H1 (cell line): ENCODE data around the gene DHX36. TPM values are rescaled to one million over a fixed set of nuclear protein-coding genes. Genes with fewer than 3 reads are reported as not detected.

Experiments used
- CTCF ChIA-PET: fragments of 300-600 bp; sonication (Branson Sonifier 250); formaldehyde crosslinking; loops from one replicate; lab custom pipeline; 2021; ENCODE audit not compliant: partially characterized antibody; lab: Charles Lee
- POLR2A ChIA-PET: fragments of 300-600 bp; sonication (Branson Sonifier 250); formaldehyde crosslinking; loops from one replicate; lab custom pipeline; 2021; ENCODE audit warnings: inconsistent platforms; ENCODE audit not compliant: partially characterized antibody; lab: Charles Lee
- DNase-seq, 2 experiments: peaks; one replicate each; pipeline versions ENCODE4 v3.0.0 to v3.0.0-alpha.2; 2010 to 2022; ENCODE audit warnings: low spot score in 2 of 2, low read depth in 1 of 2, mixed read lengths in 1 of 2
- FAIRE-seq: peaks from 2 replicates; lab custom pipeline; 2011; peaks lifted over from hg19 to GRCh38; lab: Jason Lieb, UNC
- H2AFZ ChIP-seq: 2 replicates; pipeline ENCODE4 v1.8.1; 2012; ENCODE audit warnings: low read length, inconsistent platforms
- H2AK5ac ChIP-seq: 2 replicates; pipeline ENCODE4 v1.6.1; 2013; ENCODE audit warnings: low read depth, low read length
- H2BK120ac ChIP-seq: replicated peaks from 2 replicates; pipeline ENCODE3; 2013; ENCODE audit warnings: low read depth, low read length, inconsistent platforms
- H2BK12ac ChIP-seq: 2 replicates; pipeline ENCODE4 v1.6.1; 2013; ENCODE audit warnings: low read depth, low read length
- H2BK15ac ChIP-seq: 2 replicates; pipeline ENCODE4 v1.6.1; 2013; ENCODE audit warnings: low read length
- H2BK20ac ChIP-seq: 2 replicates; pipeline ENCODE4 v1.6.1; 2013; ENCODE audit warnings: low read length
- H2BK5ac ChIP-seq: 2 replicates; pipeline ENCODE4 v1.6.1; 2013; ENCODE audit warnings: low read depth, low read length
- H3K14ac ChIP-seq: 2 replicates; pipeline ENCODE4 v1.6.1; 2013; ENCODE audit warnings: inconsistent platforms; ENCODE audit not compliant: insufficient read length
- H3K18ac ChIP-seq: 2 replicates; pipeline ENCODE4 v1.6.1; 2013; ENCODE audit warnings: low read length; ENCODE audit errors: extremely low read depth
- H3K23ac ChIP-seq: 2 replicates; pipeline ENCODE4 v1.6.1; 2013; ENCODE audit warnings: inconsistent platforms; ENCODE audit not compliant: insufficient read length
- H3K23me2 ChIP-seq: 2 replicates; pipeline ENCODE4 v1.6.1; 2013; ENCODE audit warnings: low read depth, low read length
- H3K27ac ChIP-seq: 2 replicates; pipeline ENCODE4 v1.6.1; 2011; ENCODE audit warnings: low read depth, low read length, inconsistent platforms
- H3K27me3 ChIP-seq, 4 experiments: replicated peaks in 1 of 4; 1 replicate in 1 of 4; 2 replicates in 3 of 4; pipeline versions ENCODE4 v1.6.1 to v1.8.1; 2011 to 2013; ENCODE audit warnings: low read length in 3 of 4, mild to moderate bottlenecking in 3 of 4, inconsistent platforms in 2 of 4, mixed read lengths in 2 of 4, moderate library complexity in 1 of 4; ENCODE audit not compliant: control insufficient read depth in 3 of 4, insufficient read depth in 3 of 4; ENCODE audit errors: extremely low read depth in 1 of 4
- H3K36me3 ChIP-seq, 4 experiments: 2 replicates each; pipeline versions ENCODE4 v1.6.1 to v1.8.1; 2011 to 2013; ENCODE audit warnings: mild to moderate bottlenecking in 4 of 4, low read length in 3 of 4, moderate library complexity in 2 of 4, control low read depth in 1 of 4, inconsistent platforms in 1 of 4; ENCODE audit not compliant: insufficient read depth in 4 of 4, control insufficient read depth in 2 of 4
- H3K4ac ChIP-seq: replicated peaks from 2 replicates; pipeline ENCODE3; 2013; ENCODE audit warnings: low read length, low read depth, mixed read lengths, inconsistent platforms; ENCODE audit not compliant: insufficient read length
- H3K4me1 ChIP-seq, 4 experiments: replicated peaks in 1 of 4; 1 replicate in 1 of 4; 2 replicates in 3 of 4; pipeline versions ENCODE4 v1.6.1 to v1.8.1; 2011 to 2013; ENCODE audit warnings: low read length in 3 of 4, inconsistent platforms in 2 of 4, mixed read lengths in 1 of 4; ENCODE audit not compliant: insufficient read depth in 4 of 4, control insufficient read depth in 3 of 4
- H3K4me2 ChIP-seq, 2 experiments: 2 replicates each; pipeline versions ENCODE4 v1.6.1 to v1.8.1; 2011 to 2013; ENCODE audit warnings: low read depth in 2 of 2, low read length in 2 of 2, control low read depth in 1 of 2, inconsistent platforms in 1 of 2, mild to moderate bottlenecking in 1 of 2; ENCODE audit not compliant: insufficient read depth in 1 of 2
- H3K4me3 ChIP-seq, 4 experiments: fragments of 200-600, 300-600 bp in 1 of 4; sonication (generic), shearing (Covaris generic), sonication (Bioruptor Twin) in 1 of 4; 2 replicates each; pipeline versions ENCODE4 v1.5.1 to v1.8.1; 2011 to 2016; ENCODE audit warnings: low read length in 4 of 4, low read depth in 3 of 4, control low read depth in 2 of 4, inconsistent platforms in 2 of 4, mild to moderate bottlenecking in 2 of 4, mixed read lengths in 1 of 4, moderate library complexity in 1 of 4; ENCODE audit not compliant: insufficient read depth in 2 of 4; ENCODE audit errors: extremely low read depth in 1 of 4
- H3K56ac ChIP-seq: replicated peaks from 2 replicates; pipeline ENCODE3; 2013; ENCODE audit warnings: low read depth, mild to moderate bottlenecking, mixed read lengths, low read length, inconsistent platforms; ENCODE audit not compliant: insufficient read length
- H3K79me1 ChIP-seq: 2 replicates; pipeline ENCODE4 v1.6.1; 2013; ENCODE audit warnings: low read depth, low read length, control low read depth
- H3K79me2 ChIP-seq, 2 experiments: 2 replicates each; pipeline versions ENCODE4 v1.6.1 to v1.8.1; 2012 to 2013; ENCODE audit warnings: low read length in 2 of 2, mild to moderate bottlenecking in 2 of 2, inconsistent platforms in 1 of 2; ENCODE audit not compliant: insufficient read depth in 2 of 2, control insufficient read depth in 1 of 2
- H3K9ac ChIP-seq, 4 experiments: replicated peaks in 1 of 4; 1 replicate in 1 of 4; 2 replicates in 3 of 4; pipeline versions ENCODE4 v1.6.1 to v1.8.1; 2011 to 2013; ENCODE audit warnings: low read depth in 3 of 4, low read length in 3 of 4, control low read depth in 2 of 4, mild to moderate bottlenecking in 2 of 4, moderate library complexity in 2 of 4, inconsistent platforms in 1 of 4; ENCODE audit errors: extremely low read depth in 1 of 4
- H3K9me3 ChIP-seq, 2 experiments: 2 replicates each; pipeline versions ENCODE4 v1.6.1 to v1.8.1; 2012 to 2013; ENCODE audit warnings: mild to moderate bottlenecking in 2 of 2, moderate library complexity in 2 of 2, control low read depth in 1 of 2, inconsistent platforms in 1 of 2, low read depth in 1 of 2, low read length in 1 of 2, mixed read lengths in 1 of 2; ENCODE audit not compliant: insufficient read depth in 2 of 2
- H4K20me1 ChIP-seq, 2 experiments: replicated peaks in 1 of 2; 2 replicates each; pipeline versions ENCODE3 to v1.8.1; 2011 to 2013; ENCODE audit warnings: inconsistent platforms in 2 of 2, low read length in 2 of 2, mild to moderate bottlenecking in 1 of 2; ENCODE audit not compliant: insufficient read depth in 2 of 2, control insufficient read depth in 1 of 2
- H4K5ac ChIP-seq: 2 replicates; pipeline ENCODE4 v1.6.1; 2013; ENCODE audit warnings: low read length, low read depth, mixed read lengths, inconsistent platforms; ENCODE audit not compliant: insufficient read length
- H4K8ac ChIP-seq: 2 replicates; pipeline ENCODE4 v1.8.0; 2013; ENCODE audit warnings: mild to moderate bottlenecking, moderate library complexity, low read length, inconsistent platforms; ENCODE audit not compliant: insufficient read depth; ENCODE audit errors: extremely low read depth
- H4K91ac ChIP-seq: replicated peaks from 2 replicates; pipeline ENCODE3; 2013; ENCODE audit warnings: low read length, mixed read lengths, inconsistent platforms; ENCODE audit not compliant: insufficient read length
- ATF2 ChIP-seq: IDR thresholded peaks from 2 replicates; pipeline ENCODE4 v1.6.1; 2012; ENCODE audit warnings: low read length, inconsistent platforms
- CEBPB ChIP-seq: IDR thresholded peaks from 2 replicates; pipeline ENCODE4 v1.6.1; 2012; ENCODE audit warnings: low read depth, low read length
- CHD1 ChIP-seq: IDR thresholded peaks from 2 replicates; pipeline ENCODE4 v1.6.1; 2012; ENCODE audit warnings: low read depth, low read length, improper control_type of control experiment
- FOSL1 ChIP-seq: IDR thresholded peaks from 2 replicates; pipeline ENCODE4 v1.6.1; 2011; ENCODE audit warnings: mild to moderate bottlenecking, low read depth, low read length, moderate library complexity; ENCODE audit not compliant: insufficient read depth
- GABPA ChIP-seq: IDR thresholded peaks from 2 replicates; pipeline ENCODE4 v1.6.1; 2011; ENCODE audit warnings: mild to moderate bottlenecking, low read length, moderate library complexity, borderline replicate concordance; ENCODE audit not compliant: insufficient read depth
- PHF8 ChIP-seq: fragments of 200-600 bp; sonication (generic); conservative IDR thresholded peaks from 2 replicates; pipeline ENCODE4 v1.7.1; 2012; ENCODE audit warnings: low read depth, mild to moderate bottlenecking, inconsistent platforms, low read length, moderate library complexity
- POLR2AphosphoS5 ChIP-seq: IDR thresholded peaks from 2 replicates; pipeline ENCODE4 v1.6.1; 2011; ENCODE audit warnings: low read depth, low read length
- RNF2 ChIP-seq: fragments of 200-900, 300-1000 bp; sonication (generic); IDR thresholded peaks from 2 replicates; pipeline ENCODE4 v1.7.1; 2016; ENCODE audit warnings: borderline replicate concordance, low read depth, mild to moderate bottlenecking, antibody characterized with exemption, low read length; ENCODE audit not compliant: poor library complexity, severe bottlenecking; ENCODE audit errors: missing control alignments
- SP4 ChIP-seq: IDR thresholded peaks from 2 replicates; pipeline ENCODE4 v1.6.1; 2012; ENCODE audit warnings: low read length, inconsistent platforms
- TAF7 ChIP-seq: optimal IDR thresholded peaks from 2 replicates; pipeline ENCODE3; 2011; ENCODE audit warnings: low read depth, mild to moderate bottlenecking, inconsistent platforms, low read length, moderate library complexity, borderline replicate concordance
- WGBS, 2 experiments: shearing (Covaris generic) in 1 of 2; methylation state at CpG; one replicate each; pipeline versions ENCODE4 v1.1.6 to v1.1.7; 2013 to 2015; ENCODE audit warnings: low lambda C conversion rate in 2 of 2, mixed read lengths in 2 of 2, inconsistent platforms in 1 of 2, low coverage in 1 of 2, missing lambda C conversion rate in 1 of 2; ENCODE audit not compliant: insufficient replicate concordance in 2 of 2, insufficient coverage in 1 of 2, insufficient read length in 1 of 2; ENCODE audit errors: extremely low coverage in 1 of 2, missing lambda C conversion rate in 1 of 2; 5-methylcytosine and 5-hydroxymethylcytosine counted together
- polyA plus RNA-seq, 7 experiments: library from polyadenylated mRNA; depleted of rRNA in 3 of 7; stranded (reverse) in 5 of 7; unstranded in 2 of 7; fragments of >200 nt in 5 of 7; fragments of 200-250 nt in 2 of 7; gene quantifications; 1 replicate in 5 of 7; 2 replicates in 1 of 7; 4 replicates in 1 of 7; pipeline versions ENCODE4 v1.2.1 to v1.2.3, GENCODE V29; 2011 to 2013; ENCODE audit warnings: missing spikeins in 2 of 7, mixed read lengths in 2 of 7
- total RNA-seq: library from RNA; stranded (reverse); fragmentation: NEBNext Ultra II Directional; extraction: Animal tissue kit (Norgen Biotek cat#: 25700); gene quantifications from 2 replicates; pipeline ENCODE4 v1.2.1, GENCODE V29; 2021
- TF ChIP-seq, protein P1 (sequence below): IDR thresholded peaks from 2 replicates; pipeline ENCODE4 v1.6.1; 2012; ENCODE audit warnings: inconsistent platforms

DHX36 gene
- total and polyA plus RNA-seq, 2 of the 8 experiments (the other 6 are each of a cell fraction or from before 2014, with no cell fraction given): 44.9 to 131 TPM

DNA sequence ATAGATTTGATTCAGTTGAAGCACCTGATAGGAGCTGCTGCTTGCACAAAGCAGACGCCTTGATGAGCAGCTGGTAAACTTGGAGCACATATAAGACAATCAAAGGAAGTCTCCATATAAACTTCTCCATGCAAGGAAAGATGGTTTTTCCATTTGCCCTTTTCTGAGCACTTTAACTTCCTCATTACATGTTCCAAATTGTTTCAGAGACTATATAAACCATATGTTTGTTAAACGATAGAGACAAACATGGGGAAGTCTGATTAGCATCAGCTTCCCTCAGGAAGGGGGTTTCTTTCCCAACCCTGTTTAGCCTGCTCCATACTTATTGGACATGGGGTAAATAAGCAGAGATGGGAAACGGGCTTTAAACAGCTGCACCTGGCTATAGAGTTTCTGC, 88.0 kb downstream of the DHX36 start:
- TF ChIP-seq TAF7: no peak
- no peak for TF ChIP-seq CHD1
- TF ChIP-seq CEBPB: no peak
- no peak for TF ChIP-seq ATF2
- TF ChIP-seq, protein P1, sequence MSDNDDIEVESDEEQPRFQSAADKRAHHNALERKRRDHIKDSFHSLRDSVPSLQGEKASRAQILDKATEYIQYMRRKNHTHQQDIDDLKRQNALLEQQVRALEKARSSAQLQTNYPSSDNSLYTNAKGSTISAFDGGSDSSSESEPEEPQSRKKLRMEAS: no peak
- no peak for TF ChIP-seq PHF8
- TF ChIP-seq GABPA: no peak
- TF ChIP-seq RNF2: no peak
- no peak for TF ChIP-seq SP4
- no peak for TF ChIP-seq POLR2AphosphoS5
- no peak for TF ChIP-seq FOSL1
- ChIA-PET POLR2A (no interaction called here), CTCF (interaction anchor here (1.0 kb wide), 2 partner anchors 8 to 401 kb away, joined by 3 to 4 read pairs; no protein-coding TSS in a partner anchor)
- H3K4ac ChIP-seq: no peak overlapping the region
- no peak overlapping the region for H3K18ac ChIP-seq
- DNase-seq: no peak
- no peak overlapping the region for H3K4me3 ChIP-seq
- no peak overlapping the region for H2BK120ac ChIP-seq
- no peak overlapping the region for H2AFZ ChIP-seq
- H3K23ac ChIP-seq: no peak overlapping the region
- 86% methylated on average over 3 of the region's 3 CpGs; no CpG with 5 or more reads in 1 of the 2 experiments for WGBS, 2 experiments
- H3K56ac ChIP-seq: no peak overlapping the region
- no peak overlapping the region for H4K91ac ChIP-seq
- no peak overlapping the region for H3K4me2 ChIP-seq
- no peaks in the 10 kb centered on the region for H3K27me3 ChIP-seq
- FAIRE-seq: no peak
- H3K27ac ChIP-seq: no peak overlapping the region
- no peak overlapping the region for H3K14ac ChIP-seq
- H3K79me2 ChIP-seq: no peaks in the 10 kb centered on the region
- H2BK15ac ChIP-seq: no peak overlapping the region
- H2BK12ac ChIP-seq: no peak overlapping the region
- H4K20me1 ChIP-seq: no peaks in the 10 kb centered on the region
- no peak overlapping the region for H2BK5ac ChIP-seq
- no peaks in the 10 kb centered on the region for H3K79me1 ChIP-seq
- H3K9ac ChIP-seq: no peak overlapping the region
- no peak overlapping the region for H4K8ac ChIP-seq
- no peak overlapping the region for H2AK5ac ChIP-seq
- no peak overlapping the region for H4K5ac ChIP-seq
- H3K36me3 ChIP-seq: peaks cover 0 to 3% (median under 1%) of the 10 kb centered on the region in 4 experiments; a peak in 2 of 8 replicates
- no peaks in the 10 kb centered on the region; the same call in 1 of the 2 replicates for H3K23me2 ChIP-seq
- no peaks in the 10 kb centered on the region for H3K4me1 ChIP-seq
- no peaks in the 10 kb centered on the region for H3K9me3 ChIP-seq
- H2BK20ac ChIP-seq: no peak overlapping the region
